Hepatocyte (in vitro differentiated cells): ENCODE results near the gene DRC1.

Source experiments
- CTCF ChIP-seq: fragments of 200-600 bp; sonication (generic); IDR thresholded peaks from 2 replicates; pipeline ENCODE4 v1.5.1; 2016; ENCODE audit warnings: antibody characterized with exemption, mild to moderate bottlenecking; ENCODE audit not compliant: poor library complexity
- EZH2phosphoT487 ChIP-seq: fragments of 200-600 bp; sonication (generic); IDR thresholded peaks from one replicate; pipeline ENCODE4 v1.6.1; 2018; ENCODE audit warnings: antibody characterized with exemption, mild to moderate bottlenecking, low read depth, moderate library complexity; ENCODE audit not compliant: unreplicated experiment, severe bottlenecking

GRCh38 chr2:26481706-26482105 lies 80.0 kb downstream of the DRC1 start:
- TF ChIP-seq CTCF, result no peak
- no peak for TF ChIP-seq EZH2phosphoT487
